ENCODE measurements around the gene DHX35. TPM values are rescaled to one million over a fixed set of nuclear protein-coding genes. Genes with fewer than 3 reads are reported as not detected.

DHX35 gene
- 7.2 and 7.5 TPM in 2 replicates for total RNA-seq

GRCh38 chr20:38962044-38962927 is at the start of gene DHX35:
Gene DHX35, plus strand, starts transcription at chr20:38962344. Its CDS starts 24 bp downstream, at chr20:38962368.

GRCh38 chr20:38926142-38926933 is 35.8 kb upstream of the DHX35 start, which contains the start of gene FAM83D:
Gene FAM83D, plus strand, starts transcription at chr20:38926417. Its CDS starts 26 bp downstream, at chr20:38926443.

Other genes with a start within 250 kb of the DHX35 start
- gene SLC32A1, start 237.9 kb upstream of the DHX35 start, total RNA-seq = not detected in 2 replicates
- gene ACTR5, start 213.9 kb upstream of the DHX35 start, total RNA-seq = 4.1 and 4.5 TPM in 2 replicates
- gene PPP1R16B, start 156.6 kb upstream of the DHX35 start, total RNA-seq = 0.31 and 0.44 TPM in 2 replicates
- 2.9 and 4.2 TPM in 2 replicates for gene FAM83D, start 35.9 kb upstream of the DHX35 start, total RNA-seq

Data from cardiac ventricle fibroblast (primary cell).